Loucy (cell line): Measurements from ENCODE around the gene REL.

Experiments used
- EZH2phosphoT487 ChIP-seq: fragments of 200-600 bp; IDR thresholded peaks from 2 replicates; pipeline ENCODE4 v1.6.1; 2018; ENCODE audit warnings: antibody characterized with exemption, mild to moderate bottlenecking, moderate library complexity, borderline replicate concordance
- TF ChIP-seq, protein P1 (sequence below): fragments of 200-600 bp; sonication (generic); conservative IDR thresholded peaks from 2 replicates; pipeline ENCODE4 v1.5.1; 2014; ENCODE audit warnings: mild to moderate bottlenecking, antibody characterized with exemption, low read length

DNA sequence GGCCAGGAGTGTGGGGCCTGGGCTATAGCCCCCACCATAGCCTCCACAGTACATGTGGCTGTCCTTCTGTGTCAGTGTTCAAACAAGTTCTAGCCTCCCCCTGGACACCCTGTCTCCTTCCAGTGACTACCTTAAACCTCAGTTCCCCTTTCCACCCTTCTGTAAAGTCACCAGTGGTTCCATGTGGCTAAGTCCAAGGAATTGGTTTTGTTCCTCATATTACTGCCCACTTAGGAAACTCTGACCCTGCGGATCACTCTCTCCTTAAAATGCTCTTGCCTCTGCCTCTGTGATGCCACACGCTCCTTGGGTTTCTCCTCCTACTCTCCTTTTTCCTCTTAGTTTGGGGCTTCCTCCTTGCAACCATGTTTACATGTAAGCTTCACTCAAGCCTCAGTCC lies 27.8 kb upstream of the REL start:
- TF ChIP-seq, protein P1, sequence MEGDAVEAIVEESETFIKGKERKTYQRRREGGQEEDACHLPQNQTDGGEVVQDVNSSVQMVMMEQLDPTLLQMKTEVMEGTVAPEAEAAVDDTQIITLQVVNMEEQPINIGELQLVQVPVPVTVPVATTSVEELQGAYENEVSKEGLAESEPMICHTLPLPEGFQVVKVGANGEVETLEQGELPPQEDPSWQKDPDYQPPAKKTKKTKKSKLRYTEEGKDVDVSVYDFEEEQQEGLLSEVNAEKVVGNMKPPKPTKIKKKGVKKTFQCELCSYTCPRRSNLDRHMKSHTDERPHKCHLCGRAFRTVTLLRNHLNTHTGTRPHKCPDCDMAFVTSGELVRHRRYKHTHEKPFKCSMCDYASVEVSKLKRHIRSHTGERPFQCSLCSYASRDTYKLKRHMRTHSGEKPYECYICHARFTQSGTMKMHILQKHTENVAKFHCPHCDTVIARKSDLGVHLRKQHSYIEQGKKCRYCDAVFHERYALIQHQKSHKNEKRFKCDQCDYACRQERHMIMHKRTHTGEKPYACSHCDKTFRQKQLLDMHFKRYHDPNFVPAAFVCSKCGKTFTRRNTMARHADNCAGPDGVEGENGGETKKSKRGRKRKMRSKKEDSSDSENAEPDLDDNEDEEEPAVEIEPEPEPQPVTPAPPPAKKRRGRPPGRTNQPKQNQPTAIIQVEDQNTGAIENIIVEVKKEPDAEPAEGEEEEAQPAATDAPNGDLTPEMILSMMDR = no peak
- TF ChIP-seq EZH2phosphoT487 = no peak
